HG03135 (cell line): Measurements from ENCODE around the gene ARPP21.

Source experiments
- ATAC-seq: cut with Tn5 transposase; IDR thresholded peaks from one replicate; pipeline ENCODE4 v1.9.1; 2021; ENCODE audit warnings: mild to moderate bottlenecking, moderate library complexity; ENCODE audit not compliant: unreplicated experiment

The ARPP21 gene

GRCh38 chr3:35674451-35675109, 35.3 kb downstream of the ARPP21 start:
- ATAC-seq = no peak

GRCh38 chr3:35675206-35675605, 35.9 kb downstream of the ARPP21 start:
- no peak for ATAC-seq

GRCh38 chr3:35675621-35676020, 36.3 kb downstream of the ARPP21 start:
- no peak for ATAC-seq

GRCh38 chr3:35677797-35678196, 38.5 kb downstream of the ARPP21 start:
- no peak for ATAC-seq

GRCh38 chr3:35678643-35679161, 39.4 kb downstream of the ARPP21 start:
- no peak for ATAC-seq

- ATAC-seq = no peak
Measured at GRCh38 chr3:35679409-35680080, 40.2 kb downstream of the ARPP21 start.

GRCh38 chr3:35680866-35681650, 41.7 kb downstream of the ARPP21 start:
- no peak for ATAC-seq

GRCh38 chr3:35685153-35685552, 45.8 kb downstream of the ARPP21 start:
- no peak for ATAC-seq

- no peak for ATAC-seq
Measured at GRCh38 chr3:35688826-35689225, 49.5 kb downstream of the ARPP21 start.

- ATAC-seq = no peak
Measured at GRCh38 chr3:35690271-35690670, 50.9 kb downstream of the ARPP21 start.

- no peak for ATAC-seq
Measured at GRCh38 chr3:35705904-35706303, 66.6 kb downstream of the ARPP21 start.

GRCh38 chr3:35707904-35708303, 68.6 kb downstream of the ARPP21 start:
- ATAC-seq = no peak

- no peak for ATAC-seq
Measured at GRCh38 chr3:35708394-35709271, 69.3 kb downstream of the ARPP21 start.

- no peak for ATAC-seq
Measured at GRCh38 chr3:35709691-35710090, 70.4 kb downstream of the ARPP21 start.

- no peak for ATAC-seq
Measured at GRCh38 chr3:35710554-35710953, 71.2 kb downstream of the ARPP21 start.

- ATAC-seq = no peak
Measured at GRCh38 chr3:35718921-35719320, 79.6 kb downstream of the ARPP21 start.

- ATAC-seq = no peak
Measured at GRCh38 chr3:35721628-35722027, 82.3 kb downstream of the ARPP21 start.

GRCh38 chr3:35722902-35723301, 83.6 kb downstream of the ARPP21 start:
- no peak for ATAC-seq

GRCh38 chr3:35723480-35724097, 84.3 kb downstream of the ARPP21 start:
- no peak for ATAC-seq

- ATAC-seq = no peak
Measured at GRCh38 chr3:35724106-35724505, 84.8 kb downstream of the ARPP21 start.
